Measurements from ENCODE around the gene TFAP2A.

TFAP2A gene

DNA sequence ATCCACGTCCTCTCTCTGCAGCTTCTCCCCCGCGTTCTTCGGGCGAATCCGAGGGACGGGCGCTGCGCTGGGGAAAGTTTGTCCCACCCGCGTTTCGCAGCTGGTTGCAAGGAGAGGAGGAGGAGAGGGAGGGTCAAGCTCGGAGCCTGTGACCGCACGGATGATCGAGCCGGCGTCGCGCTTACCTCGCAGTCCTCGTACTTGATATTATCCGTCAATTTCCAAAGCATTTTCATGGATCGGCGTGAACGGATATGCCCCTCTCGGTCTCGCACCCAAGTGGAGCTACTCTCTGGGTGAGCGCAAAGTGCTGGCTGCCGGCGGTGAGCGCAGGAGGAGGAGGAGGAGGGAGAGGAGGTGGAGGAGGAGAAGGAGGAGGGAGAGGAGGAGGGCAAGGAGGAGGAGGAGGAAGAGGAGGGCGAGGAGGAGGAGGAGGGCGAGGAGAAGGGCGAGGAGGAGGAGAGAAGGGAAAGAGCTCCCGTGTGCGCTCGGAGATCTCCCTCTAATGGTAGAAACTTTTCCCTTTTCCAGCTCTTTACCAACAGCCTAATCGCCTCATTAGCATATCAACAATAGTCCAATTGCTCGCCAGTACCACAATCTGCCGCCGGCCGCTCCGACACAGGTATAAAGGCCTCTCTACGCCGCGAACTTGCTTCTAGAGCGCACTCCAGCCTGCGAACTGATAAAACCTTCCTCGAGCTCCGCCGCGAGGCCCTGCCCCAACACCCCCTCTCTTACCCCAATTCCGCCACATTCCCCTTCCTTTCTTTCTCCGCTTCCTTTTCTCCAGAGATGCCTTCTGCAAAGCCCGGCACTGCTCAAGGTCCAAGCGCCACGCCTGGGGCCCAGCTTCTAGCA lies at the start of gene TFAP2A:
Gene TFAP2A, minus strand, starts transcription at position 319 of the 861 bp plus-strand sequence. Its CDS starts 83 bp downstream, at position 236.
- no peak for DNase-seq

DNA sequence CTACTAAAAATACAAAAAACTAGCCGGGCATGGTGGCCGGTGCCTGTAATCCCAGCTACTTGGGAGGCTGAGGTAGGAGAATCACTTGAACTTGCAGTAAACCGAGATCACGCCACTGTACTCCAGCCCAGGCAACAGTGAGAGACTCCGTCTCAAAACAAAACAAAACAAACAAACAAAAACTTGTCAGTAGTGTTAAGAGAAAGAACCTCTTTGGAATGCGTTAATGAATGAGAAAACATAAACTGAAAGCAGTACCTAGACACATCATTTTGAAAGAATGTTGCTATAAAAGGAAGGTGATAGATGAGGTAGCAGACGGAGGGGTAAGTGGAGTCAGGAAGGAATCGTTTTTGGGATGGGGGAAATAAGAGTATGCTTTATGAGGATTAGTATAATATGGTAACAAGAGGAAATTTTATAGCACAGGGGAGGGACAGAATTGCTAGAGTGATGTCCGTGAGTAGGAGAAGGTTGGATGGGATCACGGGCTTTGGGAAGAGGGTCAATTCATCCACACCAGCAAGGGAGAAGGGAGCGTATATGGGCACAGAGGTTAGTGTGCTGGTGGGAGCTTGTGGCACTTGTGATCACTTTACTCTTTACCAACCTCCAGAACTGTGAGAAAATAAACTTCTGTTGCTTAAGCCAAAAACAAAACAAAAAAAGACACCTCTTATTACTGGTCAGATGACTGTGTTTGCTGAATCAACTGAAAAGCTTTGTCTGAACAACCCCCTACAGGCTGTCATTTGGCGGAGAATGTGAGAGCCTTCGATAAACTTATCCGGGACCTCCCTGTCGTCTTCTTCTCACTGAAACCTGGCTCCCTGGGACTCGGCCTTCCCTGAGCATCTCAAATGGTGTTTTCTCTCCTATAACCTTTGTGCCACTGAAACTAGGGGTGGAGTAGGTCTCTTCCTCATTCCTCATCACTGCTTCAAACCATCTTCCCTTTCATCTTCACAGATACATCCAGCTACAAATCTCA lies 48.9 kb upstream of the TFAP2A start:
- DNase-seq = no peak

DNA sequence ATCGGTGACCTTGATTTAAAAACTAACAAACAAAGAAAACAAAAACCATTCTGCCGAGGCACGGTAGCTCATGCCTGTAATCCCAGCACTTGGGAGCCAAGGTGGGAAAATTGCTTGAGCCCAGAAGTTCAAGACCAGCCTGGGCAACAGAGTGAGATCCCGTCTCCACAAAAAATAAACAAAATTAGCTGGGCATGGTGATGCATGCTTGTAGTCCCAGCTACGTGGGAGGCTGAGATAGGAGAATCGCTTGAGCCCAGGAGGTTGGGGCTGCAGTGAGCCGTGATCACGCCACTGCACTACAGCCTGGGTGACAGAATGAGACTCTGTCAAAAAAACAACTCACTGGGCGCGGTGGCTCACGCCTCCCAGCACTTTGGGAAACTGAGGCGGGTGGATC lies 48.2 kb upstream of the TFAP2A start:
- no peak for DNase-seq

DNA sequence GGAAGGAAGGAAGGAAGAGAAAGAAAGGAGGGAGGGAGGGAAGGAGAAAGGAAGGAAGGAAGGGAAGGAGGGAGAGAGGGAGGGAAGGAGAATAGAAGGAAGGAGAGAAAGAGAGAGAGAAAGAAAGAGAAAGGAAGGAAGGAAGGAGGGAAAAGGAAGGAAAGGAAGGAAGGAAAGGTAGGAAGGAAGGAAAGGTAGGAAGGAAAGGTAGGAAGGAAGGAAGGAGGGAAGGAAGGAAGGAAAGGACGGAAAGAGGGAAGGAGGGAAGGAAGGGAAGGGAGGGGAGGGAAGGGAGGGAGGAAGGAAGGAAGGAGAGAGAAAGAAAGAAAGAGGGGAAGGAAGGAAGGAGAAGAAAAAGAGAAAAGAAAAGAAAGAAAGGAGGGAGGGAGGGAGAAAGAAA lies 47.0 kb upstream of the TFAP2A start:
- no peak for DNase-seq

DNA sequence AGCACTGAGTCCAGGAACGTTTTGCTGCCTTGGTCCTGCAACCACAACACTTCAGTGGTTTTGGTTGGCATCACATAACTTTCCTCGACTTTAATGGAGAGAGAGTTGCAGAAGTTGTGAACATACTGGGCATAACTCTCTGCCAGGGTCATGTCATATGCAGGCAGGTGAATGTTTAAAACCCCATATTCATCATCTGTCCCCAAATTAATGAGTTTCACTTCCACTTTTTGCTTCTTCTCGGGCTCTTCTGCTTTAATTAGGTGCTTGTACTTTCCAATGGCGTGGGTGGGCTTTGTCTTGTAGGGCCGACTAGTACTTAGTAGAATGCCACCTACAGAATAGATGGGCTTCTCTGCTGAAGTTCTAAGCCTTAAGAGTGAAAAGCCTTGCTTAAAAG lies 45.2 kb upstream of the TFAP2A start:
- DNase-seq = no peak

DNA sequence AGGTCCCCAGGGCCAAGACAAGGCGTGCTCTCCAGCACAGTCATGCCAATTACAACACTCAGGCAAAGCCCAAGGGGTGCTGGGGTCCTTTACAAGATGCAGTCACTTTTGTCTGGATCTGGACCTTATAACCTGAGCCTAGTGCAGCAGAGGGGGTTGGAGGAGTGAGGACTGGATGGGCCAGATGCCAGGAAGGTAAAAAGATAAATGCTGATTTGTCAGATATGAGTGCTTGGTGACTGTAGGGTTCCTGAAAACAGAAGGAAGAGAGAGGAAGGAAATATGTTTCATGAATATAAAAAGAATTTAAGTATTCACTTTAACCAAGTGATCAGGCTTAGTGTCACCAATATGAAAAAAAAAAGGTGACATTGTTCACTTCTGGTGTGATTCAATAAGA lies 43.4 kb upstream of the TFAP2A start:
- DNase-seq = no peak

DNA sequence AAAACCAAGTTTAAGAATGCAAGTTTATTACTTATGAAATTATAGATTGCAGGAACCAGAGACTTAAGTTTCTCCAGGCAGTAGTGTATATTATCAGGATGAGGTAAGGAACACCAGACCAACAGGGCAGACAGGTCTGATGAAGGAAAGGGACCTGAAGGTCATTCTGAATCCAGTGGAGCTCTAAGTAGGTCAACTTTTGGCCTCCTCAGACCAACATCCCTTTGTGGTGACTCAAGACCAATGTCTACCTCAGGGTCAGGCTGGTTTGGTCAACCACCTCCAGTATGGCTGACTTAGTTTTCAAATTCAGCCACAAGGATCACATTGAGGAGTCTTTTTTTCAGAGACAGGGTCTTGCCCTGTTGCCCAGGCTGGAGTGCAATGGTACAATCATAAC lies 38.7 kb upstream of the TFAP2A start:
- DNase-seq = no peak

DNA sequence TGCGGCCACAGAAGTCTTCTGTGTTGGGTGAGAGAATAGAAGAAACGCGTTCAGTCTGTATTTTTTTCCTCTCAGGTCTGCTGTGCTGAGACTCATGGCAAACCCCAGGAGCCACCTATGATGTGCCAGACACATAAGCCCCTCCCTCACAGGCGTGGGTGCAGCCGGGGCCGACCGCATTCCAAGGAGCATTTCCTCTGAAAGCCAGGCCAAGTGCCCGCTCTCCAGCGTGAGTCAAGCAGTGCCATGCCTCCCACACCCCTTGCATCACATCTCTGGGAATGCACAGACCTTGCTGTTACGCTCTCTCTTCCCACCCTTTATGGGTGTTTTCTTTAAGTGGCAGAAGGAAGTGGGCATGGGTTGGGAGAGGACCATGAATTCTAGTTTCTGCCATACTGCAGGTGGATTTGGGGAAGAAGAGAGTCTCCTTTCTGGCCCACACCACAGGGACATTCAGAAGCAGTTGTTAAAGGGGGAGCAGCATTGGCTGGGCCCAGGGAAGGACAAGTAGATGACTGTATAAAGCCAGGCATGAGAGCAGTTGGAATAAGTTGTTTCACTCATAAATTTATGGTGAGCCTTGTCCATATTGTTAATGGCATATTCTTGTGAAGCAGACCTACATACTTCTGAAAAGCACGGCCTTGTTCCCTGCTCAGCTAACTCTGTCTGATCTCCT lies 37.1 kb upstream of the TFAP2A start:
- no peak for DNase-seq

DNA sequence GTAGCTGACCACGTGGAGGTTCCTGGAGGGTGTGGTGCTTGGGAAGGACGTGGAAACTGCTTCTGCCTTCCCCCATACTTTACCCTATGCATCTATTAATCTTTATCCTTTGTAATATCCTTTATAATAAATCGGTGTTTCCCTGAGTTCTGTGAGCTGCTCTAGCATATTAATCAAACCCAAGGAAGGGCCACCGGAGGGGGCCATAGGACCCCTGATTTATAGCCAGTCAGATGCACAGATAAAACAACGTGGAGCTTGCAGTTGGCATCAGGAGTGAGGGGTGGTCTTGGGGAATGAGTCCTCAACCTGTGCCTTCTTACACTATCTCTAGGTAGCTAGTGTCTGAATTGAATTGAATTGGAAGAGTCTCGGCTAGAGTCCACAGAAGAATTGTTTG lies 36.5 kb upstream of the TFAP2A start:
- no peak for DNase-seq

DNA sequence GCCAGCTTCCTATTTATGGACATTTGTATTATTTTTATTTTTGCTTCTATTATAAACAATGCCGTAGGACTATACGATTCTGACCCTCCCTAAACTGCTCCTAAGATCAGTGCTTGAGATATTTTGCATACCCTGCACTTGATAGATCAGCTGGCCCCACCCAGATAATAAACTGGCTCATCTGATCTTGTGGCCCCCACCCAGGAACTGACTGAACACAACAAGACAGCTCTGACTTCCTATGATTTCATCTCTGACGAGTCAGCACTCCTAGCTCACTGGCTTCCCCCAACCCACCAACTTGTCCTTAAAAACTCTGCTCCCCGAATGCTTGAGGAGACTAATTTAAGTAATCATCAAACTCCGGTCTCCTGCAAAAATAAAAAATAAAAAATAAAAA lies 34.9 kb upstream of the TFAP2A start:
- no peak for DNase-seq

DNA sequence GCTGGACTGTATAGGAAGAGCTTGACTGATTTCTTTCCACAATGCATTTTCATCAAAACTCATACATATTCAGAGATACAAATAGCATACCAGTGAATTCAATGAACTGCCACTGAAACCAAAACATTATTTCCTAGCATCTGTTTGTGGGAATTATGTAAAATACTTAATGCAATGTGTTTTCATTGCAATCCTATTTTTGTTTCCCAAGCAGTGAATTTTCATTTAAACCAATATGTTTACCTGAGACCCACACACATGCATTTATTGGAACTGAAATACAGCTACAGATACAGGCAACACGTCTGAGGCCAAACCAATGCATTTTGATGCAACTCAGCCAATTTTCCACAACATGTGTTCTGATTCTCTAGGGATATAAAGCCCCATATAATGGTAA lies 33.2 kb upstream of the TFAP2A start:
- no peak for DNase-seq

DNA sequence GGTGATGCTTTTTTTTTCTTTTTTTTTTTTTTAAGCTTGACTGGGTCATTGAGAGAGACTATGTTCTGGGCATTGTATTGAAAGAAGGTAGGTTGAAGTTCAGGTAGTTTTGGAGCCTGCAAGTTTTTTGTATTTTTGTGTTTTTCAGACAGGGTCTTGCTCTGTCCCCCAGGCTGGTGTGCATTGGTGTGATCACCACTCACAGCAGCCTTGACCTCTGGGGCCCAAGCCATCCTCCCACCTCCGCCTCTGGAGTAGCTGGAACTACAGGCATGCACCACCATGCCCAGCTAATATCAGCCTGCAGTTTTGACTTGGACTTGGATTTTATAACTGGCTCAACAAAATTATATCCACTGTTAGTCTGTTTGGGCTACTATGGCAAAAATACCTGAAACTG lies 31.7 kb upstream of the TFAP2A start:
- no peak for DNase-seq

DNA sequence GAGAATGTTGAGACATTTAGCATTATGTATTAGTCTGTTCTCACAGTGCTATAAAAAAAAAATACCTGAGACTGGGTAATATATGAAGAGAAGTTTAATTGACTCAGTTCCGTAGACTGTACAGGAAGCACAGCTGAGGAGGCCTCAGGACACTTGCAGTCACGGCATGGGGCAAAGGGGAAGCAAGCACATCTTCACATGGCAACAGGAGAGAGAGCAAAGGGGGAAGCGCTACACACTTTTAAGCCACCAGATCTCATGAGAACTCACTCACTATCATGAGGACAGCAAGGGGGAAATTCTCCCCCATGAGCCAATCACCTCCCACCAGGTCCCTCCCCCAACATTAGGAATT lies 26.8 kb upstream of the TFAP2A start:
- no peak for DNase-seq

DNA sequence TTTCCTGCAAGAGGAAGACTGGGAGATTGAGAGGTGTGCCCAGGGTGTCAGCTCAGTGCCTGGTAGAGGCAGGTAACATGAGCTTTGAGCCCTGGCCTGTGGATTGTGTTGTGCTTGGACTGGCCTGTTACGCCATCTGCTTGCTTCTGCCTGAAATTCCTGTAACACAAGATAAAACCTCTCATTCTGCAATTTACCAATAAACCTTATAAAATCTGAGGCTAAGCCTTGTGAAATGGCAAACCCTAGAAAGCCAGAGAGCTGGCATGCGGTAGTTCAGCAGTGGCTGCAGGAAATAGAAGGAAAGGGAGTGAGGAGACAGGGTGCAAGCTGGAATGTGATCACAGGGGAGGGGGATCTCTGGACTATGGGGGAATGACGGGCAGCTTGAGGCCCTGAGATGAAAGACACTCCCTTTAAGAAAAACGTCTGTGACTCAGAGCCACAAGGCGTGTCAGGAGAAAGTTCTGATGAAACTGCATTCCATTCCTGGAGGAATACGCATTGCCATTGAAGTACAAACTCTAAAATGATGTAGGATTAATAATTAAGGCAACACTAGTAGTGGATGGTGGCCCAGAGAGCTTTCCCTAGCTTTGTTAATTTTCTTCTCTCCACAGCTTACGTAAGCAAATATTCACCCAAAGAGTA lies 26.3 kb upstream of the TFAP2A start:
- no peak for DNase-seq

DNA sequence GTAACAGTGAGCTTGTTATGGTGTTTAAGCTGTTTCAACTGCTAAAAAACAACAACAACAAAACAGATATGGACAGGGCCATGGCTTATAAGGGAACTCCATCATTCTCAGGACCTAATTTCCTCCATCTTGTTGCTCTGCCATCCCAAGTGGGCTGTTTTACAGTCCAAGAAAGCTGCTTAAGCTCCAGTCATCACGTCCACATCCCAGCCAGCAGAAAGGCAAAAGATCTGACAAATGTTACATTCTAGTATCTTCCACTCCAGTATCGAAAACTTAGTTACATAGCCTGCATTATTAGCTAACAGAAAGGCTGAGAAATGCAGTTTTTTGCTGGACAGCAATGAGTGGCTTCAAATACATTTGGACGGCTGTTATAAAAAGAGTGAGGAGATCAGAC lies 23.0 kb upstream of the TFAP2A start:
- DNase-seq = no peak

DNA sequence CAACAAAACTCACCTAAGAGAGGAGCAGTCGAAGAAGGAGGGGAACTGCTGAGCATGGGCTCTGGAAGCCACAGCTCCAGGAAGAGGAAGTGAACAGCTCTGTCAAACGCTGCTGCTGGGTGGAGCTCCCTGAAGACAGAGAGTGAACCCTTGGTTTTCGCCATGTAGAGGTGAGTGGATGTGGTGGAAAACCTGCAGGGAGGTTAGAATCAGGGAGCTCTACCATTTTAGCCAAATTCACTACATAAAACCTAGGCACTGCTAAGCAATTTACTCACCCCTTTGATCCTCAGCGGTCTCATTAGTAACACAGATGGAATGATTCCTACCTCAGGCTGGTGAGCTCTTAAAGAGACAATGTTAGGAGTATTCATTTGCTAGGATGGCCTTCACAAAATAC lies 19.4 kb upstream of the TFAP2A start:
- DNase-seq = no peak

DNA sequence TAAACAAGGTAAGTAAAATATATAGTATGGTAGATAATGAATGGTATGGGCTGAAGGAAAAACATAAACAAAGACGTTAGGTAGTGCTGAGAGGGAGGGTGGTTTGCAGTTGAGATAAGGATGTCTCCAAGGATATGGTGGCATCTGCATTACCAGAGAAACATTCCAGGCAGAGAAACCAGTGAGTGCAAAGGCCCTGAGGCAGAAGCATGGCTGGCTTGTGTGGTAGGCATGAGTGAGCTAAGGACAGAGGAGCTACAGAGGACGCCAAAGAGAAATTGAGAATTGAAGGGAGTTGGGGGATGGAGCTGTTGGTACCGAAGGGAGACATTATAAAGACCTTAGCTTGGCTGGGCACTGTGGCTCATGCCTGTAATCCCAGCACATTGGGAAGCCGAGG lies 18.4 kb upstream of the TFAP2A start:
- no peak for DNase-seq

DNA sequence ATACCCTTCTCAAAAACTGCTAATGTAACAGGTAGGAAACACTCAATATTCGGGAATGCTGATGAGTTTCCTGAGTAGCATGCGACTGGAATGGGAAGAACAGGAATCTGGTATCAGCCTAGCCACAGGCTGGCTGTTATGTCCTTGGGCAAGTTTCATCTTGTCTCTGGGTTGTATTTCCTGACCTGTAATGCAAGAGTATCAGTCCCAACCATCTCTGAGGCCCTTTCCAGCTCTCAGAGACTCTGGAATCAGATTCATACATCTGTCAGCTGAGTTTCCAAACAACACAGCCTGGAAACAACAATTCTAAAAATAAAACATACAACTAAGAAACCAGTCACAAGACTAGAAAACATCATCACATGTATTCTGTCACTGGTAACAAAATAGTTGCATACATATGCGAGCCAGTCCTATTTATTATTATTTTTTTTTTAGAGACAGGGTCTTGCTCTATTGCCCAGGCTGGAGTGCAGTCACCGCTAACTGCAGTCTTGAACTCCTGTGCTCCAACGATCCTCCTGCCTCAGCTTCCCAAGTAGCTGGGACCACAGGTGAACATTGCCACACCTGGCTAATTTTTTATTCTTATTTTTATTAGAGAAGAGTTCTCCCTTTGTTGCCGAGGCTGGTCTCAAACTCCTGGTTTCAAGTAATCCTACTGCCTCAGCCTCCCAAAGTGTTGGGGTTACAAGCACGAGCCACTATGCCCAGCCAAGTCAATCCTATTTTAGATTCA lies 16.7 kb upstream of the TFAP2A start:
- no peak for DNase-seq

DNA sequence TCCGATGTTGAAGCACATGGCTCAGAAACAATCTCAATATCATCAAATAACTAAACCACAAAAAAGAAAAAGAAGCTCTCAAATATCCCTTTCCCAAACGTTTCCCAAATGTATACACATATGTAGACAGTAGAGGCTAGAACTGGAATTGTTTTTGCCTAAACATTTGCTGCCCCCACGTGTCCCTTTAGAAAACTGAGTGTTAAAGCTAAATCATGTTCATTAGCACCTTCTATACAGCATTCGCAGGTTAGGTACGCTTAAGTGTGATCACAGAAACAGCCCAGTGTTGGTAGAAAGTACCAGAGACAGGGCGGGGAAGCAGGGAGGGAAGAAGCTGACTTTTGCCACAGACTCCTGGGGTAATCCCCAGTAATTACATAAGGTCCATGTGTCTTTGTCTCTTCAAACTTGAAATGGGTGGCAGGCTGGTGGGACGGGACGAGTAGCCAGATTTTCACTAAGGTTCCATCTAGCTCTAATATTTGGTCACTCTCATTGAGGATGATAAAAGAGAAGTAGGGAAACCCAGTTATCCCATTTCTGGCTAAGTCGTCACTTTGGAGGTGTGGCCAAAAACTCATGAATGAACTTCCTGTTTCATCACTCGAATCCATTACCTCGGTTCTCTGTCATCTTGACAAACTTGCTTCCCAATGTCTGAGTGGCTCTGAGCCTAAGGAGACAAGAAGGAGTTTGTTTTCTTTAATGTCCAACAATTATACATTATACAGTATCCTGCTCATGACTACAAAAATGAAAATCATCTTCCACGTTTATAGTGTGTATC lies 15.0 kb upstream of the TFAP2A start:
- DNase-seq = no peak

DNA sequence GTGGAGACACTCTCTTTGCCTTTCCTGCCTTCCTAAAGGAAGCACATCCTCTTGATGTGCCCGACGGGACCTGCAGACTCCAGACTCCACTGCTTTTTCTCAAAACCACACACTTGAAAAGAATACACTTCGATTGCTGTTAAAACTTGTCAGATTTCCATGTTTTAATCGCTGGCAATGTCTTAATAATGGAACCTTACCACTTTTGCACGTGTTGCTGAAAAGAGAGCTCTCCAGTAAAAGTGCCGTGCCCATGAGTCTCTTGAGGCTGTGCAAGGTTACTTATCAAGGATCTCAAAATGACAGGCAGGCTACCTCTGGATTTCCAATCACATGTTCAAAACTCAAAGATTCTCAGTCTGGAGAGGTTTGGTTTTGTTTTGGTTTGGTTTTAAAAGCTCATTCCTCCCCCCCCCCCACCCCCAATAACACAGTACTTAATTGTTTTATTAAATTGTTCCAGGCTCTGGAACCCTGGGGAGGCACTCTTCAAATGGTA lies 12.0 kb upstream of the TFAP2A start:
- DNase-seq = no peak
